DND-41 (cell line): ENCODE measurements around the gene CAMTA2.

ENCODE experiments used
- ATAC-seq: fragments of 200-7000 bp; cut with Tn5 transposase; 3 replicates; pipeline ENCODE4 v1.9.1; 2021; ENCODE audit warnings: low read depth; ENCODE audit not compliant: insufficient read depth
- DNase-seq: peaks from one replicate; pipeline ENCODE4 v3.0.0-alpha.2; 2020
- H2AFZ ChIP-seq: 2 replicates; pipeline ENCODE4 v1.6.0; 2012; ENCODE audit warnings: low read depth, low read length
- H3K27ac ChIP-seq: 2 replicates; pipeline ENCODE4 v1.5.1; 2012; ENCODE audit warnings: low read length, inconsistent platforms
- H3K27me3 ChIP-seq: fragments of 200-600 bp; sonication (generic); 2 replicates; pipeline ENCODE4 v1.6.0; 2012; ENCODE audit warnings: low read length, mild to moderate bottlenecking, inconsistent platforms; ENCODE audit not compliant: insufficient read depth, poor library complexity
- H3K36me3 ChIP-seq: 2 replicates; pipeline ENCODE4 v1.5.1; 2012; ENCODE audit warnings: low read length, inconsistent platforms; ENCODE audit not compliant: insufficient read depth
- H3K4me1 ChIP-seq: 2 replicates; pipeline ENCODE4 v1.5.1; 2012; ENCODE audit warnings: mild to moderate bottlenecking, low read length; ENCODE audit not compliant: insufficient read depth
- H3K4me2 ChIP-seq: 2 replicates; pipeline ENCODE4 v1.6.0; 2012; ENCODE audit warnings: mild to moderate bottlenecking, moderate library complexity, low read length, inconsistent platforms; ENCODE audit not compliant: insufficient read depth
- H3K4me3 ChIP-seq, 2 experiments: fragments of 200-600 bp in 1 of 2; shearing (Covaris generic) in 1 of 2; 2 replicates each; pipeline ENCODE4 v1.5.1; 2012 to 2016; ENCODE audit warnings: inconsistent platforms in 2 of 2, low read length in 2 of 2, mild to moderate bottlenecking in 2 of 2, low read depth in 1 of 2, moderate library complexity in 1 of 2
- H3K79me2 ChIP-seq: 2 replicates; pipeline ENCODE4 v1.6.0; 2012; ENCODE audit warnings: low read length, inconsistent platforms; ENCODE audit not compliant: insufficient read depth
- H3K9ac ChIP-seq: 2 replicates; pipeline ENCODE4 v1.6.0; 2012; ENCODE audit warnings: low read depth, mild to moderate bottlenecking, inconsistent platforms, low read length, moderate library complexity
- H3K9me3 ChIP-seq: 2 replicates; pipeline ENCODE4 v1.5.1; 2012; ENCODE audit warnings: low read length, moderate library complexity, mild to moderate bottlenecking, inconsistent platforms; ENCODE audit not compliant: insufficient read depth, severe bottlenecking
- H4K20me1 ChIP-seq: 2 replicates; pipeline ENCODE4 v1.6.0; 2012; ENCODE audit warnings: low read length; ENCODE audit not compliant: insufficient read depth
- EZH2 ChIP-seq: IDR thresholded peaks from 3 replicates; pipeline ENCODE4 v1.6.1; 2012; ENCODE audit warnings: borderline replicate concordance, low read depth, mild to moderate bottlenecking, moderate library complexity, low read length, inconsistent platforms; ENCODE audit not compliant: severe bottlenecking
- TF ChIP-seq, protein P1 (sequence below): IDR thresholded peaks from 2 replicates; pipeline ENCODE4 v1.5.1; 2012; ENCODE audit warnings: borderline replicate concordance, low read length, moderate library complexity, mild to moderate bottlenecking; ENCODE audit not compliant: poor library complexity, severe bottlenecking; ENCODE audit errors: extremely low read depth

CAMTA2 gene

DNA sequence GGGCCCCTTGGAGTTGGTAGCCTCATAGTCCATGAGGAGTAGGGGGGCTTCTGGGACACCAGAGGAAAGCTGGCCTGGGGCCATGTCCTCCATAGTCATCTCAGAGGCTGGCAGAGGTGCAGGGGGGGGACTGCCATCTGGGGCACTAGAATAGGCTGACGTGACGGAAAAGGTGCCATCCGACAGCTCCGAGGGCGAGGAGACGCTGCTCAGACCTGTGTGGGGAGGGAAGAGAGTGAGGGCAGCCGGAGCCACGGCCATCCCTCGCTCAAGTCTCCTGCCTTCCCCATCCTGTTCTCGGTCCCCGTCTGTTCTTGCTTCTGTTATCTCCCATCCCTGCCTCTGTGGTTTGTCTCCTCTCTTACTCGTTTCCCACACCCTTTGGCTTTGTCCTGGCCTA, 15.2 kb downstream of the CAMTA2 start:
- ATAC-seq, result no peak
- Histone ChIP-seq H3K36me3 (peaks cover 74% of the 10 kb centered on the region), H4K20me1 (peaks cover 4% of the 10 kb centered on the region), H3K4me3 (no peak overlapping the region), H3K9ac (no peak overlapping the region), H3K4me1 (peaks cover 19% of the 10 kb centered on the region), H3K4me2 (no peak overlapping the region), H3K79me2 (peaks cover 19% of the 10 kb centered on the region), H3K27ac (no peak overlapping the region), H3K9me3 (no peaks in the 10 kb centered on the region), H3K27me3 (no peaks in the 10 kb centered on the region), H2AFZ (no peak overlapping the region)
- DNase-seq, result no peak
- TF ChIP-seq, protein P1, sequence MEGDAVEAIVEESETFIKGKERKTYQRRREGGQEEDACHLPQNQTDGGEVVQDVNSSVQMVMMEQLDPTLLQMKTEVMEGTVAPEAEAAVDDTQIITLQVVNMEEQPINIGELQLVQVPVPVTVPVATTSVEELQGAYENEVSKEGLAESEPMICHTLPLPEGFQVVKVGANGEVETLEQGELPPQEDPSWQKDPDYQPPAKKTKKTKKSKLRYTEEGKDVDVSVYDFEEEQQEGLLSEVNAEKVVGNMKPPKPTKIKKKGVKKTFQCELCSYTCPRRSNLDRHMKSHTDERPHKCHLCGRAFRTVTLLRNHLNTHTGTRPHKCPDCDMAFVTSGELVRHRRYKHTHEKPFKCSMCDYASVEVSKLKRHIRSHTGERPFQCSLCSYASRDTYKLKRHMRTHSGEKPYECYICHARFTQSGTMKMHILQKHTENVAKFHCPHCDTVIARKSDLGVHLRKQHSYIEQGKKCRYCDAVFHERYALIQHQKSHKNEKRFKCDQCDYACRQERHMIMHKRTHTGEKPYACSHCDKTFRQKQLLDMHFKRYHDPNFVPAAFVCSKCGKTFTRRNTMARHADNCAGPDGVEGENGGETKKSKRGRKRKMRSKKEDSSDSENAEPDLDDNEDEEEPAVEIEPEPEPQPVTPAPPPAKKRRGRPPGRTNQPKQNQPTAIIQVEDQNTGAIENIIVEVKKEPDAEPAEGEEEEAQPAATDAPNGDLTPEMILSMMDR, result no peak
- TF ChIP-seq EZH2, result no peak

DNA sequence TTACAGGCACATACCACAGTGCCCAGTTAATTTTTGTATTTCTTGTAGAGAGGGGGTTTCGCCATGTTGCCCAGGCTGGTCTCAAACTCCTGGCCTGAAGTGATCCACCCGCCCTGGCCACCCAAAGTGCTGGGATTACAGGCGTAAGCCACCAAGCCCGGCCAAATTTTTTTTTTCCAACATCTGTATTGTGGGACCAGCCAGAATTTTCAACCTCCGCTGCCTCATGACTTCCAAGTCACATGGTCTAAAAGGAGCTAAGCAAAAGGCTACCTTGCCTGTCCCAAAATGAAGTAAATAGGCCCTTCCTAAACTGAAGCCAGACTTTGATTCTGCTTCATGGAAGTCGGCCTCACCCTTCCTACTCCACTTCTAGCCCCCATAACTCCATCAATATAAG, 15.6 kb downstream of the CAMTA2 start:
- H3K79me2 ChIP-seq, result peaks cover 20% of the 10 kb centered on the region
- TF ChIP-seq, protein P1, result no peak
- TF ChIP-seq EZH2, result no peak

DNA sequence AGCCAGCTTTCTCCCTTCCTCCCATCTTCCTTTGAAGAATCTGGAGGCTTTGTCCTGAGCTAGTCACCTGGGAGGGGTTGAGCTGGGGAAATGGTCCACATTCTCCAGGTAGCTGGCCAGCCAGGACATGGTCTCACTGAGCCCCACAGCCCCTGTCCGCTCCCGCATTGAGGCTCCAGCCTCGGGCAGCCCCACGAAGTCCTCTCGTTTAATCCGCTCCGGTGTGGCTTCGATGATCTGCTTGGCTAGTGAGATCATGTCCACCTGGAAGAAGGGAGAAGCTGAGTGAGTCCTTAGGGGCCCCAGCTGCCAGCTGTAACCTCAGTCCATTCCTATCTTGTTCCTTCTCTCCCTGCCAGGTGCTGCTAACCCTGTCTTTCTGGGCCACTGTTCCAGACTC, 17.2 kb downstream of the CAMTA2 start:
- Histone ChIP-seq H3K4me2 (no peak overlapping the region), H3K9me3 (no peaks in the 10 kb centered on the region), H3K79me2 (peaks cover 34% of the 10 kb centered on the region), H2AFZ (no peak overlapping the region), H4K20me1 (peaks cover 4% of the 10 kb centered on the region), H3K9ac (no peak overlapping the region), H3K4me1 (peaks cover 32% of the 10 kb centered on the region), H3K36me3 (peaks cover 64% of the 10 kb centered on the region), H3K4me3 (no peak overlapping the region), H3K27ac (no peak overlapping the region), H3K27me3 (no peaks in the 10 kb centered on the region)
- ATAC-seq, result no peak
- no peak for DNase-seq
- TF ChIP-seq EZH2, result no peak
- TF ChIP-seq, protein P1, result no peak

More for the DNA sequence above, 15.6 kb downstream of the CAMTA2 start:
- Histone ChIP-seq H3K4me1 (peaks cover 19% of the 10 kb centered on the region), H3K4me2 (no peak overlapping the region), H3K9me3 (no peaks in the 10 kb centered on the region), H2AFZ (no peak overlapping the region), H3K27me3 (no peaks in the 10 kb centered on the region), H3K36me3 (peaks cover 69% of the 10 kb centered on the region), H3K27ac (no peak overlapping the region), H3K4me3 (no peak overlapping the region), H4K20me1 (peaks cover 4% of the 10 kb centered on the region), H3K9ac (no peak overlapping the region)
- DNase-seq (no peak), ATAC-seq (no peak)
